ENCODE results near the gene SPAG16. TPM values are rescaled to one million over a fixed set of nuclear protein-coding genes. Genes with fewer than 3 reads are reported as not detected.

Gene SPAG16
- total RNA-seq, 1 donor = 56.1 TPM

DNA sequence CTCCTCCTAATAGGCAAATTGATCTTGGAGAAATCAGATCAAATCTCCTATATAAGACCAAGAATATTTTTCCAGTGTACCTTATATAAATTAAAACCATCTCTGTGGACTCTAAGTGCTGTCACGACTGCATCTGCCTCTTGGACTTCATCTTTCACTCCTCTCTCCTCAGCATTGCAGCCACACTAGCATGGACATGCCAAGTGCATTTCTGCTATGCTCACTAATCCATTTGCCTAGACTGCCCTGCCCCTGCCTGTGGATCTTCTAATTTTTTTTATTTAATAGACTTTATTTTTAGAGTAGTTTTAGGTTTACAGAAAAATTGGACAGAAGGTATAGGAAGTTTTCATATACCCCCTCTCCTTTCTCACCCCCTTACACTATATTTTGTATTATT, 979.9 kb downstream of the SPAG16 start:
- H3K4me3 ChIP-seq (ENCODE audit: low read depth, low read length) = no peak overlapping the region
- no peak for DNase-seq (ENCODE audit: low read depth)
- TF ChIP-seq, protein P1, sequence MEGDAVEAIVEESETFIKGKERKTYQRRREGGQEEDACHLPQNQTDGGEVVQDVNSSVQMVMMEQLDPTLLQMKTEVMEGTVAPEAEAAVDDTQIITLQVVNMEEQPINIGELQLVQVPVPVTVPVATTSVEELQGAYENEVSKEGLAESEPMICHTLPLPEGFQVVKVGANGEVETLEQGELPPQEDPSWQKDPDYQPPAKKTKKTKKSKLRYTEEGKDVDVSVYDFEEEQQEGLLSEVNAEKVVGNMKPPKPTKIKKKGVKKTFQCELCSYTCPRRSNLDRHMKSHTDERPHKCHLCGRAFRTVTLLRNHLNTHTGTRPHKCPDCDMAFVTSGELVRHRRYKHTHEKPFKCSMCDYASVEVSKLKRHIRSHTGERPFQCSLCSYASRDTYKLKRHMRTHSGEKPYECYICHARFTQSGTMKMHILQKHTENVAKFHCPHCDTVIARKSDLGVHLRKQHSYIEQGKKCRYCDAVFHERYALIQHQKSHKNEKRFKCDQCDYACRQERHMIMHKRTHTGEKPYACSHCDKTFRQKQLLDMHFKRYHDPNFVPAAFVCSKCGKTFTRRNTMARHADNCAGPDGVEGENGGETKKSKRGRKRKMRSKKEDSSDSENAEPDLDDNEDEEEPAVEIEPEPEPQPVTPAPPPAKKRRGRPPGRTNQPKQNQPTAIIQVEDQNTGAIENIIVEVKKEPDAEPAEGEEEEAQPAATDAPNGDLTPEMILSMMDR (IDR thresholded peaks at IDR 0.05; ENCODE audit: insufficient read depth, low read depth, low read length) = no peak

- no peak overlapping the region for H3K4me3 ChIP-seq (ENCODE audit: low read depth, low read length)
- DNase-seq (ENCODE audit: low read depth) = no peak
- TF ChIP-seq, protein P1 (IDR thresholded peaks at IDR 0.05; ENCODE audit: insufficient read depth, low read depth, low read length) = no peak
Observed at GRCh38 chr2:214265991-214266489, 981.8 kb downstream of the SPAG16 start.

DNA sequence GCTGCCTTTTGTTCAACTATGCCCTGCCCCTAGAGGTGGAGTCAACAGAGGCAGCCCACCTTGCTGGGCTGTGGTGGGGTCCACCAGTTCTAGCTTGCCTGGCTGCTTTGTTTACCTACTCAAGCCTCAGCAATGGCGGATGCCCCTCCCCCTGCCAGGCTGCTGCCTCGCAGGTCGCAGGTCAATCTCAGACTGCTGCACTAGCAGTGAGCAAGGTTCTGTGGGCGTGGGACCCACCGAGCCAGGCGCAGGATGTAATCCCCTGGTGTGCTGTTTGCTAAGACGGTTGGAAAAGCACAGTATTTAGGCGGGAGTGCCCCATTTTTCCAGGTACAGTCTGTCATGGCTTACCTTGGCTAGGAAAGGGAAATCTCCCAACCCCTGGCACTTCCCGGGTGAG, 993.6 kb downstream of the SPAG16 start:
- no peak for DNase-seq (ENCODE audit: low read depth)

GRCh38 chr2:214286011-214286410, 1001.7 kb downstream of the SPAG16 start:
- TF ChIP-seq, protein P1 (IDR thresholded peaks at IDR 0.05; ENCODE audit: insufficient read depth, low read depth, low read length) = no peak
- H3K4me3 ChIP-seq (ENCODE audit: low read depth, low read length) = no peak overlapping the region

More for the DNA sequence above, 993.6 kb downstream of the SPAG16 start:
- H3K4me3 ChIP-seq (ENCODE audit: low read depth, low read length) = no peak overlapping the region
- TF ChIP-seq, protein P1 (IDR thresholded peaks at IDR 0.05; ENCODE audit: insufficient read depth, low read depth, low read length) = no peak

DNA sequence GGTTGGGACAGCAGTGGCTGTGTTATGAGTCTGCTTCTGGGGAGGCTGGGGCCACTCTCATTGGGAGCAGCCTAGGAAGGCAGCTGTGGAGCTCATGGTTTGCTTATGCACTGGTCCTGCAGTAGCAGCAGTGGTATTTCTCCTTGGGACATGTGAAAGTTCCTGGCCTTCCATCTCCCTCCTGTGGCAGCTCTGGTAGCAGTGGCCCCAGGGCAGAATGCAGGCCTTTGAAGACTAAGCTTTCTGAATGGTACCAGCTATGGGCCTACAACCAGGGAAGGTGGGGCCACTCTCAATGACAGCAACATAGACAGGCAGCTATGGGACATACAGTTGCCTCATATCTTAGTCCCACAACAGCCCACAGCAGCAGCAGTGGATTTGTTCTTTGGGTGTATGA, 1009.3 kb downstream of the SPAG16 start:
- no peak for DNase-seq (ENCODE audit: low read depth)
- no peak overlapping the region for H3K4me3 ChIP-seq (ENCODE audit: low read depth, low read length)
- TF ChIP-seq, protein P1 (IDR thresholded peaks at IDR 0.05; ENCODE audit: insufficient read depth, low read depth, low read length) = no peak

More at GRCh38 chr2:214286011-214286410, 1001.7 kb downstream of the SPAG16 start:
- DNase-seq (ENCODE audit: low read depth) = no peak

- no peak for DNase-seq (ENCODE audit: low read depth)
- TF ChIP-seq, protein P1 (IDR thresholded peaks at IDR 0.05; ENCODE audit: insufficient read depth, low read depth, low read length) = no peak
- H3K4me3 ChIP-seq (ENCODE audit: low read depth, low read length) = no peak overlapping the region
Observed at GRCh38 chr2:214294426-214294825, 1010.2 kb downstream of the SPAG16 start.

DNA sequence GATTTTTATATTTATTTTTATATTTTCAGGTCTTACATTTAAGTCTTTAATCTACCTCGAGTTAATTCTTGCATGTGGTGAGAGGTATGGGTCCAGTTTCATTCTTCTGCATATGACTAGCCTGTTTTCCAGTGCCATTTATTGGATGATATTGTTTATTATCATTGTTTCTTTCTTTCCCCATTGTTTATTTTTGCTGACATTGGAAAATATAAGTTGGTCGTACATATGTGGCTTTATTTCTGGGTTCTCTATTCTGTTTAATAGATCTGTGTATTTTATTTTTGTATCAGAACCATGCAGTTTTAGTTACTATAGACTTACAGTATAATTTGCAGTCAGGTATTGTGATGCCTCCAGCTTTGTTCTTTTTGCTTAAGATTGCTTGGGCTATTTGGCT, 1013.2 kb downstream of the SPAG16 start:
- no peak overlapping the region for H3K4me3 ChIP-seq (ENCODE audit: low read depth, low read length)
- TF ChIP-seq, protein P1 (IDR thresholded peaks at IDR 0.05; ENCODE audit: insufficient read depth, low read depth, low read length) = no peak
- no peak for DNase-seq (ENCODE audit: low read depth)

Data from fibroblast of villous mesenchyme (primary cell).